Mammary epithelial cell (primary cell): Measurements from ENCODE around the gene RNF125.

ENCODE experiments used
- CTCF ChIP-seq, 2 donors: IDR thresholded peaks in 1 of 2; conservative IDR thresholded peaks in 1 of 2; 2 replicates each; pipeline ENCODE4 v1.5.1; 2011 to 2012; ENCODE audit warnings: inconsistent platforms in 2 of 2, low read length in 2 of 2, mild to moderate bottlenecking in 2 of 2, control low read depth in 1 of 2, low read depth in 1 of 2; ENCODE audit not compliant: insufficient read depth in 1 of 2; ENCODE audit errors: extremely low read depth in 1 of 2
- EZH2 ChIP-seq: IDR thresholded peaks from 2 replicates; pipeline ENCODE4 v1.6.1; 2012; ENCODE audit warnings: low read length, inconsistent platforms, borderline replicate concordance

DNA sequence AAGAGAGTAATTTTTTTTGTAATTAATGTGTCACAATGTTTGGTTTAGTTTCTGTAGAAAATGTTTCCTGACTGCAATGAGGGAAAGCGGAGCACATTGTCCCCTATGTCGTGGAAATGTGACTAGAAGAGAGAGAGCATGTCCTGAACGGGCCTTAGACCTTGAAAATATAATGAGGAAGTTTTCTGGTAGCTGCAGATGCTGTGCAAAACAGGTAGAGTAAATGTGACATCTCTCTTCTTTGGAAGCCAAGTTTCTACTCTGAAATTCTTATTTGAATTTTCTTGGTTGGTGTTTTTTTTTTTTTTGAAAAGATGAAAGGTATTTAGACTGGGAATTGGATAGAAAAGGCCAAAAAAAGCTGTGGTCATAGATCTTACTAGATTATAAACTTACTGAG is 93.1 kb downstream of the RNF125 start:
- TF ChIP-seq CTCF (conservative IDR thresholded peaks at IDR 0.05 in 1 of 2, IDR thresholded peaks at IDR 0.05 in 1 of 2; ENCODE audit: extremely low read depth in 1 of 2, insufficient read depth in 1 of 2, low read depth in 1 of 2, low read length in 2 of 2) (no peak), EZH2 (no peak)
